Pancreas (tissue), 10 donors: ENCODE results near the gene IFT81. TPM values are rescaled to one million over a fixed set of nuclear protein-coding genes. Genes with fewer than 3 reads are reported as not detected.

Source experiments
- ATAC-seq, 4 donors: fragments of 200-7000 bp; cut with Tn5 transposase; one replicate each; pipeline versions ENCODE4 v1.8.0 to v1.9.1; 2020; ENCODE audit warnings: mild to moderate bottlenecking in 4 of 4, moderate library complexity in 4 of 4
- DNase-seq, 6 donors: peaks; one replicate each; pipeline ENCODE4 v3.0.0-alpha.2; 2020
- FAIRE-seq: peaks from 2 replicates; lab custom pipeline; 2012; peaks lifted over from hg19 to GRCh38; lab: Jason Lieb, UNC
- H3K27ac ChIP-seq, 4 donors: fragments of 200-600 bp; sonication (generic); 1 replicate in 3 of 4; 2 replicates in 1 of 4; pipeline versions ENCODE4 v1.5.0 to v1.8.0; 2020
- H3K27me3 ChIP-seq, 4 donors: fragments of 200-600 bp; one replicate each; pipeline ENCODE4 v1.8.0; 2021
- H3K36me3 ChIP-seq, 3 donors: fragments of 200-600 bp; sonication (generic) in 1 of 3; one replicate each; pipeline versions ENCODE4 v1.5.0 to v1.8.0; 2020 to 2021
- H3K4me1 ChIP-seq, 3 donors: fragments of 200-600 bp; one replicate each; pipeline ENCODE4 v1.8.0; 2021
- H3K4me3 ChIP-seq, 4 donors: fragments of 200-600 bp; sonication (generic) in 2 of 4; one replicate each; pipeline versions ENCODE4 v1.5.0 to v1.8.0; 2020 to 2021
- H3K9me3 ChIP-seq, 4 donors: fragments of 200-600 bp; one replicate each; pipeline ENCODE4 v1.8.0; 2021
- WGBS, 2 donors: extraction: QIAGEN DNeasy Blood & Tissue Kit; methylation state at CpG; one replicate each; pipeline ENCODE4 v1.1.7; 2013; 5-methylcytosine and 5-hydroxymethylcytosine counted together
- intact Hi-C, 3 donors: fragments of 100-400 bp; cut with DNase I; formaldehyde crosslinking; loops; one replicate each; pipeline versions ENCODE4 v1.11.1 to v1.14.2; 2022
- polyA plus RNA-seq, 2 donors: library from polyadenylated mRNA; stranded (reverse); fragments of 200-250 nt; gene quantifications; one replicate each; pipeline ENCODE4 v1.2.3, GENCODE V29; 2013
- total RNA-seq, 6 donors: library from RNA; stranded (reverse); fragmentation: NEBNext Ultra II Directional in 4 of 6; extraction: Animal tissue kit (Norgen Biotek cat#: 25700) in 4 of 6; gene quantifications; one replicate each; pipeline versions ENCODE4 v1.2.1 to v1.2.4, GENCODE V29; 2021 to 2023
- TF ChIP-seq, protein P1 (sequence below), 4 donors: fragments of 200-600 bp; sonication (generic) in 3 of 4; IDR thresholded peaks; one replicate each; pipeline versions ENCODE4 v1.5.0 to v1.8.0; 2021; ENCODE audit warnings: antibody characterized with exemption in 4 of 4
- donor health status: healthy with polysubstance abuse.
- donor health status: DM: no; HTN: no; CAD: no; lungs with moderate emphysema.
- donor health status: DM: no; HTN: no; CAD: no.
- donor health status: control.
- donor health status: control.
- donor health status: Bipolar disorder and iron deficiency.
- donor health status: DM: yes; HTN: yes; CAD: no.
- donor health status: DM: no; HTN: no; CAD: no.
- donor health status: DM: no; HTN: no; CAD: no.
- donor health status: DM: yes; HTN: yes; CAD: no.

The IFT81 gene
- total and polyA plus RNA-seq, 8 donors = 2.1 to 7.2 (median 3.4) TPM

DNA sequence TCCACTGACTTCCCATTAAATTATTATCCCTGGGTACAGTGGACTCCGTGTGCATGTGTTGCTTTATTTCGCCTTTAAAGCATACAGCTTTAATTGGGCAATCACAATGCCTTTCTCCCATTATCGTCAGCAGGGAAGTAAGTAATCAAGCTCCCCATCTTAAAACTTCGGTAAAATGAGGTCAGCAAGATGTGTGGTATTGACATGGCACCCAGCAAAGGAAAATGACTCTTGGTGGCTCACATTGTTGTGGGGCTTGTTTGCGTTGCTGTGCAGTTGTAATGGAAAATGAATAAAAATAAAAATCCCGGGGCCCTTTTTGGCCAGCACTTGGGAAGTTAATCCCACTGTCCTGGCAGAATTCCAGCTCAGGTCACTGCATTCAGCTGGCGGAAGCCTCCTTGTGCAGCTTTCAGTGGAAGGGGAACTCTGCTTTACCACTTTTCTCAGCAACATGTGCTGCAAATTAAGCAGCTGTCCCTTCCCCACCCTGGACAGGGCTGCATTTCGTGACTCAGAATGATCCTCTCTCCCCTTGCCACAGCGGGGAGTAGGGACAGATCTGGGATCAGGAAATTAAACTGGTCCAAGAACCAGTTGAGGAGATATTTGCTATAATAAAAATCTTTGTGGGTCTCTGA is 142.9 kb downstream of the IFT81 start:
- ATAC-seq (peak in 3 of 4 donors; percentile 35 to 54 (median 47)), DNase-seq (no peak), FAIRE-seq (no peak)
- TF ChIP-seq, protein P1, sequence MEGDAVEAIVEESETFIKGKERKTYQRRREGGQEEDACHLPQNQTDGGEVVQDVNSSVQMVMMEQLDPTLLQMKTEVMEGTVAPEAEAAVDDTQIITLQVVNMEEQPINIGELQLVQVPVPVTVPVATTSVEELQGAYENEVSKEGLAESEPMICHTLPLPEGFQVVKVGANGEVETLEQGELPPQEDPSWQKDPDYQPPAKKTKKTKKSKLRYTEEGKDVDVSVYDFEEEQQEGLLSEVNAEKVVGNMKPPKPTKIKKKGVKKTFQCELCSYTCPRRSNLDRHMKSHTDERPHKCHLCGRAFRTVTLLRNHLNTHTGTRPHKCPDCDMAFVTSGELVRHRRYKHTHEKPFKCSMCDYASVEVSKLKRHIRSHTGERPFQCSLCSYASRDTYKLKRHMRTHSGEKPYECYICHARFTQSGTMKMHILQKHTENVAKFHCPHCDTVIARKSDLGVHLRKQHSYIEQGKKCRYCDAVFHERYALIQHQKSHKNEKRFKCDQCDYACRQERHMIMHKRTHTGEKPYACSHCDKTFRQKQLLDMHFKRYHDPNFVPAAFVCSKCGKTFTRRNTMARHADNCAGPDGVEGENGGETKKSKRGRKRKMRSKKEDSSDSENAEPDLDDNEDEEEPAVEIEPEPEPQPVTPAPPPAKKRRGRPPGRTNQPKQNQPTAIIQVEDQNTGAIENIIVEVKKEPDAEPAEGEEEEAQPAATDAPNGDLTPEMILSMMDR (IDR thresholded peaks at IDR 0.05) = no peak
- H3K4me3 ChIP-seq = no peak overlapping the region
- 55 to 68% methylated on average over 9 of the region's 9 CpGs for WGBS, 2 donors
- no peaks in the 10 kb centered on the region for H3K27me3 ChIP-seq
- H3K36me3 ChIP-seq = no peaks in the 10 kb centered on the region
- H3K4me1 ChIP-seq = peaks cover 0 to 9% (median 0%) of the 10 kb centered on the region in 3 donors
- intact Hi-C loops = no loop called here
- no peaks in the 10 kb centered on the region for H3K9me3 ChIP-seq
- no peak overlapping the region for H3K27ac ChIP-seq

Other genes starting within 250 kb of the IFT81 start
- gene GLTP, start 243.8 kb upstream of the IFT81 start, total RNA-seq = 10 to 100 TPM; 14.7 to 24.9 (median 19.3) TPM
- 10 to 100 TPM; 16.2 TPM for gene GLTP, start 243.8 kb upstream of the IFT81 start, polyA plus RNA-seq
- 10 to 100 TPM in 3 of 6 donors, 1 to 10 TPM in 3; 8.4 to 11.9 (median 10.2) TPM for gene TCHP, start 224.1 kb upstream of the IFT81 start, total RNA-seq
- gene TCHP, start 224.1 kb upstream of the IFT81 start, polyA plus RNA-seq = 10 to 100 TPM; 10.8 to 20.9 TPM
- 10 to 100 TPM; 24.7 to 38.8 (median 33.6) TPM for gene GIT2, start 128.0 kb upstream of the IFT81 start, total RNA-seq
- 10 to 100 TPM; 16.5 to 21.8 TPM for gene GIT2, start 128.0 kb upstream of the IFT81 start, polyA plus RNA-seq
- gene ANKRD13A, start 124.9 kb upstream of the IFT81 start, total RNA-seq = 10 to 100 TPM; 14.0 to 29.7 (median 16.7) TPM
- 10 to 100 TPM; 10.7 to 25.7 TPM for gene ANKRD13A, start 124.9 kb upstream of the IFT81 start, polyA plus RNA-seq
- gene C12orf76, start 75.8 kb upstream of the IFT81 start, total RNA-seq = 1 to 10 TPM; 4.3 to 9.7 (median 5.8) TPM
- gene C12orf76, start 75.8 kb upstream of the IFT81 start, polyA plus RNA-seq = 10 to 100 TPM in 1 of 2 donors, 1 to 10 TPM in 1; 6.8 to 17.0 TPM
- 10 to 100 TPM; 35.0 to 79.7 (median 60.3) TPM for gene ATP2A2, start 156.9 kb downstream of the IFT81 start, total RNA-seq
- gene ATP2A2, start 156.9 kb downstream of the IFT81 start, polyA plus RNA-seq = 10 to 100 TPM; 16.3 to 36.7 TPM